ENCODE results near the gene FPGS. TPM values are rescaled to one million over a fixed set of nuclear protein-coding genes. Genes with fewer than 3 reads are reported as not detected.

The FPGS gene
- total RNA-seq, 2 experiments from 2014 or later: 132 to 147 TPM

- peak overlapping the region; percentile 31; the same call in 1 of the 2 replicates for H3K4me2 ChIP-seq (ENCODE audit: low read length)
- H3K9me3 ChIP-seq (ENCODE audit: low read length): no peaks in the 10 kb centered on the region
- CTCF ChIA-PET (ENCODE audit: unreplicated experiment): no interaction called here
- H3K4me1 ChIP-seq (ENCODE audit: insufficient read depth, low read length, poor library complexity, severe bottlenecking): peaks cover 39% of the 10 kb centered on the region
- POLR2A ChIA-PET: interaction anchor here (0.5 to 1.6 kb wide), 4 partner anchors 12 to 38 kb away, joined by 3 to 8 read pairs (median 4); partner anchors contain the start of genes SH2D3C and TOR2A
- H3K36me3 ChIP-seq (ENCODE audit: insufficient read depth, low read length): peaks cover 64% of the 10 kb centered on the region
- intact Hi-C loops (cut with micrococcal nuclease; ENCODE audit: unreplicated experiment): no loop called here
- H2AFZ ChIP-seq (ENCODE audit: low read length): no peak overlapping the region
- H3K9me2 ChIP-seq (ENCODE audit: insufficient read depth, low read length): no peaks in the 10 kb centered on the region
- H3K4me3 ChIP-seq (ENCODE audit: low read depth, low read length, poor library complexity, severe bottlenecking): no peak overlapping the region
- BruUV-seq (replicated peaks): no TSS peak
- DNase-seq (ENCODE audit: low spot score): no peak
- H3K27ac ChIP-seq (ENCODE audit: low read depth, low read length, poor library complexity, severe bottlenecking): peak overlapping the region; percentile 7
- no peak for TF ChIP-seq EZH2phosphoT487 (IDR thresholded peaks at IDR 0.05; ENCODE audit: borderline replicate concordance, low read depth, low read length)
- TF ChIP-seq CTCF (conservative IDR thresholded peaks at IDR 0.05; ENCODE audit: low read length): no peak
- H4K20me1 ChIP-seq (ENCODE audit: insufficient read depth, low read length): 0 out of 2 replicates have a peak, but pooled peaks cover 6% of the 10 kb centered on the region
- peaks cover 19% of the 10 kb centered on the region; the same call in 1 of the 2 replicates for H3K79me2 ChIP-seq (ENCODE audit: insufficient read depth, low read depth, low read length)
Measured at GRCh38 chr9:127767410-127767809, 35.3 kb upstream of the FPGS start.

GRCh38 chr9:127767909-127768331 is 34.8 kb upstream of the FPGS start:
- intact Hi-C loops (cut with micrococcal nuclease; ENCODE audit: unreplicated experiment): no loop called here
- Histone ChIP-seq H3K4me3 (ENCODE audit: low read depth, low read length, poor library complexity, severe bottlenecking) (no peak overlapping the region), H3K79me2 (ENCODE audit: insufficient read depth, low read depth, low read length) (peaks cover 19% of the 10 kb centered on the region; the same call in 1 of the 2 replicates), H4K20me1 (ENCODE audit: insufficient read depth, low read length) (0 out of 2 replicates have a peak, but pooled peaks cover 6% of the 10 kb centered on the region), H3K4me2 (ENCODE audit: low read length) (peak overlapping the region; percentile 31; the same call in 1 of the 2 replicates), H3K36me3 (ENCODE audit: insufficient read depth, low read length) (peaks cover 69% of the 10 kb centered on the region), H3K27ac (ENCODE audit: low read depth, low read length, poor library complexity, severe bottlenecking) (peak overlapping the region; percentile 7), H2AFZ (ENCODE audit: low read length) (no peak overlapping the region), H3K4me1 (ENCODE audit: insufficient read depth, low read length, poor library complexity, severe bottlenecking) (peaks cover 44% of the 10 kb centered on the region), H3K9me3 (ENCODE audit: low read length) (no peaks in the 10 kb centered on the region), H3K9me2 (ENCODE audit: insufficient read depth, low read length) (no peaks in the 10 kb centered on the region)
- BruUV-seq (replicated peaks): no TSS peak
- ChIA-PET CTCF (ENCODE audit: unreplicated experiment) (no interaction called here), POLR2A (interaction anchor here (1.4 to 1.6 kb wide), 3 partner anchors 11 to 38 kb away, joined by 4 to 8 read pairs (median 4); partner anchors contain the start of genes SH2D3C and TOR2A)
- no peak for DNase-seq (ENCODE audit: low spot score)
- TF ChIP-seq EZH2phosphoT487 (IDR thresholded peaks at IDR 0.05; ENCODE audit: borderline replicate concordance, low read depth, low read length) (no peak), CTCF (conservative IDR thresholded peaks at IDR 0.05; ENCODE audit: low read length) (no peak)

GRCh38 chr9:127768698-127769097 is 34.0 kb upstream of the FPGS start:
- Histone ChIP-seq H4K20me1 (ENCODE audit: insufficient read depth, low read length) (0 out of 2 replicates have a peak, but pooled peaks cover 6% of the 10 kb centered on the region), H3K9me3 (ENCODE audit: low read length) (no peaks in the 10 kb centered on the region), H2AFZ (ENCODE audit: low read length) (no peak overlapping the region), H3K27ac (ENCODE audit: low read depth, low read length, poor library complexity, severe bottlenecking) (no peak overlapping the region), H3K36me3 (ENCODE audit: insufficient read depth, low read length) (peaks cover 71% of the 10 kb centered on the region), H3K4me3 (ENCODE audit: low read depth, low read length, poor library complexity, severe bottlenecking) (no peak overlapping the region), H3K4me1 (ENCODE audit: insufficient read depth, low read length, poor library complexity, severe bottlenecking) (peaks cover 50% of the 10 kb centered on the region), H3K4me2 (ENCODE audit: low read length) (no peak overlapping the region), H3K79me2 (ENCODE audit: insufficient read depth, low read depth, low read length) (peaks cover 19% of the 10 kb centered on the region; the same call in 1 of the 2 replicates), H3K9me2 (ENCODE audit: insufficient read depth, low read length) (no peaks in the 10 kb centered on the region)
- ChIA-PET CTCF (ENCODE audit: unreplicated experiment) (no interaction called here), POLR2A (no interaction called here)
- no peak for TF ChIP-seq EZH2phosphoT487 (IDR thresholded peaks at IDR 0.05; ENCODE audit: borderline replicate concordance, low read depth, low read length)
- intact Hi-C loops (cut with micrococcal nuclease; ENCODE audit: unreplicated experiment): no loop called here
- BruUV-seq (replicated peaks): no TSS peak
- no peak for DNase-seq (ENCODE audit: low spot score)

Data from OCI-LY7 (cell line).